GM18909 (cell line): ENCODE measurements around the gene CFAP74.

ENCODE experiments used
- ATAC-seq: cut with Tn5 transposase; IDR thresholded peaks from one replicate; pipeline ENCODE4 v1.9.1; 2021; ENCODE audit warnings: mild to moderate bottlenecking; ENCODE audit not compliant: unreplicated experiment, poor library complexity

The CFAP74 gene

GRCh38 chr1:1956586-1957532 is 46.7 kb downstream of the CFAP74 start:
- ATAC-seq = no peak

GRCh38 chr1:1956101-1956500 is 47.5 kb downstream of the CFAP74 start:
- no peak for ATAC-seq

GRCh38 chr1:1955621-1956094 is 47.9 kb downstream of the CFAP74 start:
- no peak for ATAC-seq

- ATAC-seq = no peak
Measured at GRCh38 chr1:1954831-1955441, 48.6 kb downstream of the CFAP74 start.

- ATAC-seq = no peak
Measured at GRCh38 chr1:1954015-1954414, 49.6 kb downstream of the CFAP74 start.

GRCh38 chr1:1950940-1951339 is 52.6 kb downstream of the CFAP74 start:
- no peak for ATAC-seq

GRCh38 chr1:1948783-1949182 is 54.8 kb downstream of the CFAP74 start:
- no peak for ATAC-seq

- ATAC-seq = no peak
Measured at GRCh38 chr1:1947493-1947892, 56.1 kb downstream of the CFAP74 start.

- no peak for ATAC-seq
Measured at GRCh38 chr1:1946540-1946939, 57.0 kb downstream of the CFAP74 start.

GRCh38 chr1:1945782-1946393 is 57.7 kb downstream of the CFAP74 start:
- ATAC-seq = no peak

GRCh38 chr1:1943834-1944570 is 59.6 kb downstream of the CFAP74 start:
- ATAC-seq = no peak

GRCh38 chr1:1942753-1943656 is 60.6 kb downstream of the CFAP74 start:
- ATAC-seq = no peak

GRCh38 chr1:1941868-1942752 is 61.5 kb downstream of the CFAP74 start:
- no peak for ATAC-seq

GRCh38 chr1:1941211-1941841 is 62.3 kb downstream of the CFAP74 start:
- ATAC-seq = no peak

- ATAC-seq = no peak
Measured at GRCh38 chr1:1940123-1940425, 63.5 kb downstream of the CFAP74 start.

- no peak for ATAC-seq
Measured at GRCh38 chr1:1939296-1940122, 64.1 kb downstream of the CFAP74 start.

- ATAC-seq = no peak
Measured at GRCh38 chr1:1938613-1939295, 64.8 kb downstream of the CFAP74 start.
